ENCODE results near the gene UCKL1. TPM values are rescaled to one million over a fixed set of nuclear protein-coding genes. Genes with fewer than 3 reads are reported as not detected.
"Not testable (repeated sequence)": the region's sequence is repeated elsewhere in the genome, so short reads cannot be mapped to it uniquely, and the experiment has no call there.

Gene UCKL1
- total RNA-seq, 2 experiments from 2014 or later = 31.5 to 32.6 TPM

DNA sequence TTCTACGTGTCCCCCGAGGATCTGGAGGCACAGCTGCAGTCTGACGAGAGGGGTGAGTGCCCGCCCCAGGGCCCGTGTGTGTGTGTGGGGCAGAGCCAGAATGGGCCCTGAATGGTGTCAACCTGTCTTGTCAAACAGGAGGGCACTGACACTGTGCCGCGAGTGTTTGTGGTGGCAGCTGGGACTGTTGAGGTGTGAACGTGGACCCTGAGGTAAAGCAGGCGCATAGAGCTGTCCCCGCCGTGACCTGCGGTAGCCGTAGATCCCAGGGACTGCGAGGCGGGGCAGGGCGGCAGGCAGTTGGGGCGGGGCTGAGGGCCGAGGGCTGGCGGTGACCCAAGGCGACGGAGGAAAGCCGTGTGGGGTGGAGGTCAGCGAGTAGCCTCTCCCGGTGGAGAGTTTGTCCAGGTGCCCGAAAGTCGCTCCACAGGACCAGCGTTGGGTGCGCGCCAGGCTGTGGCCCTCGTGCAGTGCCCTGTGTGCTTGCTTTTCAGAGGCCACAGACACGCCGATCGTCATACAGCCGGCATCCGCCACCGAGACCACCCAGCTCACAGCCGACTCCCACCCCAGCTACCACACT lies 25.2 kb downstream of the UCKL1 start:
- Mint-ChIP-seq H3K4me3 (no peak overlapping the region), H3K27ac (no peak overlapping the region), H3K36me3 (ENCODE audit: low read depth) (peaks cover 44% of the 10 kb centered on the region), H3K27me3 (no peaks in the 10 kb centered on the region), H3K9me3 (no peaks in the 10 kb centered on the region), H3K4me1 (ENCODE audit: low read depth) (no peaks in the 10 kb centered on the region)
- ChIA-PET CTCF (interaction anchor here (1.3 kb wide), 1 partner anchor 108 kb away, joined by 3 read pairs; no protein-coding TSS in a partner anchor), POLR2A (no interaction called here)
- TF ChIP-seq CTCF (IDR thresholded peaks at IDR 0.05) = no peak
- ATAC-seq (no peak), DNase-seq (no peak)
- intact Hi-C loops (cut with micrococcal nuclease) = no loop called here

DNA sequence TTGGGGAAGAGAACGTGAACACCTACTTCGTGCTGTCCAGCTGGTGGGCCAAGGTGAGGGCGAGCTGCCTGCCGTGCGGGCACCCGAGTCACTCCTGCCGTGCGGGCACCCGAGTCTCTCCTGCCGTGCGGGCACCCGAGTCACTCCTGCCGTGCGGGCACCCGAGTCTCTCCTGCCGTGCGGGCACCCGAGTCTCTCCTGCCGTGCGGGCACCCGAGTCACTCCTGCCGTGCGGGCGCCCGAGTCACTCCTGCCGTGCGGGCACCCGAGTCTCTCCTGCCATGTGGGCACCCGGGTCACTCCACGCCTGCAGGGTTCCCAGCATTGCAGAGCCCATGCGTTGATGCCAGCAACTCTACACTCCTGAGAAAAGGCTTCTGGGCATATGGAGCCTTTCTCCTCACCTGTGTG lies 26.7 kb downstream of the UCKL1 start:
- ATAC-seq; H3K9me3 Mint-ChIP-seq; H3K27me3 Mint-ChIP-seq; H3K4me1 Mint-ChIP-seq (ENCODE audit: low read depth); H3K4me3 Mint-ChIP-seq; CTCF ChIA-PET; H3K27ac Mint-ChIP-seq; POLR2A ChIA-PET; intact Hi-C loops (cut with micrococcal nuclease); DNase-seq: not testable (repeated sequence)
- peaks cover 34% of the 10 kb centered on the region for H3K36me3 Mint-ChIP-seq (ENCODE audit: low read depth)

DNA sequence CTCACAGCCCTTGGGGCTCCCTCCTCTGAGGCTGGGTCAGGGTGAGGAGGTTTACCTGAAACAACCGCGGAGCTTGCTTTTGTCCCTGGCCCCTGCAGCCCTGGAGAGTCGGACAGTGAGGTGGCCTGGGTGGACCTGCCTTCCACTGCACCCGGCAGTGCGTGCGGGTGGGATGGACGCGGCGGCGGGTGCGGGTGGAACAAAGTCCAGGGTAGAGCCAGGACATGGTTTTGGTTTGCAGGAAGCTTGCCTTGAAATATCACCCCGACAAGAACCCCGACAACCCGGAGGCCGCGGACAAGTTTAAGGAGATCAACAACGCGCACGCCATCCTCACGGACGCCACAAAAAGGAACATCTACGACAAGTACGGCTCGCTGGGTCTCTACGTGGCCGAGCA lies 27.1 kb downstream of the UCKL1 start:
- H3K36me3 Mint-ChIP-seq (ENCODE audit: low read depth) = peaks cover 34% of the 10 kb centered on the region
- no peaks in the 10 kb centered on the region for H3K9me3 Mint-ChIP-seq
- H3K4me1 Mint-ChIP-seq (ENCODE audit: low read depth) = no peaks in the 10 kb centered on the region
- H3K27me3 Mint-ChIP-seq = no peaks in the 10 kb centered on the region
- ATAC-seq (no peak), DNase-seq (no peak)
- H3K27ac Mint-ChIP-seq = no peak overlapping the region
- intact Hi-C loops (cut with micrococcal nuclease) = no loop called here
- no peak overlapping the region for H3K4me3 Mint-ChIP-seq
- no peak for TF ChIP-seq CTCF (IDR thresholded peaks at IDR 0.05)
- POLR2A ChIA-PET = no interaction called here
- CTCF ChIA-PET = no interaction called here

- H3K9me3 Mint-ChIP-seq = no peaks in the 10 kb centered on the region
- no peak overlapping the region for H3K4me3 Mint-ChIP-seq
- intact Hi-C loops (cut with micrococcal nuclease) = no loop called here
- H3K4me1 Mint-ChIP-seq (ENCODE audit: low read depth) = peaks cover 2% of the 10 kb centered on the region
- H3K27ac Mint-ChIP-seq = no peak overlapping the region
- DNase-seq (no peak), ATAC-seq (no peak)
- H3K36me3 Mint-ChIP-seq (ENCODE audit: low read depth) = peaks cover 24% of the 10 kb centered on the region
- POLR2A ChIA-PET = no interaction called here
- no peak for TF ChIP-seq CTCF (IDR thresholded peaks at IDR 0.05)
- CTCF ChIA-PET = interaction anchor here (1.2 kb wide), 1 partner anchor 17 kb away, joined by 3 read pairs; no protein-coding TSS in a partner anchor
- H3K27me3 Mint-ChIP-seq = no peaks in the 10 kb centered on the region
These were observed 29.9 kb downstream of the UCKL1 start for GRCh38 chr20:63926298-63926697.

GRCh38 chr20:63924241-63924640 lies 32.0 kb downstream of the UCKL1 start:
- no peak for ATAC-seq
- no peak for TF ChIP-seq CTCF (IDR thresholded peaks at IDR 0.05)
- no peaks in the 10 kb centered on the region for H3K9me3 Mint-ChIP-seq
- POLR2A ChIA-PET = no interaction called here
- H3K27me3 Mint-ChIP-seq = no peaks in the 10 kb centered on the region
- H3K27ac Mint-ChIP-seq = no peak overlapping the region
- CTCF ChIA-PET = interaction anchor here (1.0 kb wide), 1 partner anchor 22 kb away, joined by 3 read pairs; no protein-coding TSS in a partner anchor
- intact Hi-C loops (cut with micrococcal nuclease) = no loop called here
- H3K4me3 Mint-ChIP-seq = no peak overlapping the region
- H3K36me3 Mint-ChIP-seq (ENCODE audit: low read depth) = peaks cover 14% of the 10 kb centered on the region
- no peak for DNase-seq
- H3K4me1 Mint-ChIP-seq (ENCODE audit: low read depth) = peaks cover 2% of the 10 kb centered on the region
